ENCODE data around the gene ATP5F1D.
"Not testable (repeated sequence)": the region's sequence is repeated elsewhere in the genome, so short reads cannot be mapped to it uniquely, and the experiment has no call there.

The ATP5F1D gene

DNA sequence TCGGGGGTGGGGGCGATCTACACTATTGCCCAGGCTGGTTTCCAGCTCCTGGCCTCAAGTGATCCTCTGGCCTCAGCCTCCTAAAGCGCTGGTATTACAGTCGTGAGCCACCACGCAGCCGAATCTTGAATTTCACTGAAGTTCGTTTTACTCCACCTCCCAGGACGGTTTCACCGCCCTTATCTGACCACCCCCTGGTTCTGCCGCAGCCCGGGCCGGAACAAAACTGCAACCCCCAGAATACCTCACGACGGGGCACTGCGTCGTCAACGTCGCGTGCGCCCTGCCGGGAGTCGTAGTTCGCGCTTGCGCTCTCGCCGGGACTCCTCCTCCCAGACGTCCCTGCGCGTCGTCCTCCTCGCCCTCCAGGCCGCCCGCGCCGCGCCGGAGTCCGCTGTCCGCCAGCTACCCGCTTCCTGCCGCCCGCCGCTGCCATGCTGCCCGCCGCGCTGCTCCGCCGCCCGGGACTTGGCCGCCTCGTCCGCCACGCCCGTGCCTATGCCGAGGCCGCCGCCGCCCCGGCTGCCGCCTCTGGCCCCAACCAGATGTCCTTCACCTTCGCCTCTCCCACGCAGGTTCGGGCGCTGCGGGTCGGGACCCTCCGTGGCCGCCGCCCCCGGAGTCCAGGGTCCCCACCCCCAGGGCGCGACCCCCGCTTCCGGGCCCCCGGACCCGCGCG, at the start of gene ATP5F1D:
ATP5F1D (plus strand) TSS at position 335 of the 679 bp plus-strand sequence; CDS start at position 435, 100 bp downstream.
- DNase-seq, result peak in 55 of 56 donors; percentile 62 to 95 (median 85)

DNA sequence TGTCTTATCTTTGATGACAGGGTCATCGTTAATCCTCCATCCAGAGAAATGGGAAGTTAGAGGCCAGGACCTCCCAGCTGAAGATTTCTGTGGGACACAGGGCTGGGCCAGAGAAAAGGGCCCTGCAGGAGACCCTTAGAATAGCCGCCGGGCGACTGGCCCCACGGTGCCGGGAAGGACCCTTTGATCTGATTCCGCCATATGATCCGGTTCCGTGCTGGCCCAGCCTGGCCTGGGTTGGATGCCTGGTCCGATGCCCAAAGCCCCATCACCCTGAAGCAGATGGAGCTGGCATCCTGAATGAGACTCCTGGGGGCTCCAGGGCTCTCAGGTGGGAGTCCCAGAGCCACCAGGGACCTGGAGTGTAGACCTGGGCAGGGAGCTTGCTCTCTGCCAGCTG, 42.0 kb upstream of the ATP5F1D start:
- no peak for DNase-seq

DNA sequence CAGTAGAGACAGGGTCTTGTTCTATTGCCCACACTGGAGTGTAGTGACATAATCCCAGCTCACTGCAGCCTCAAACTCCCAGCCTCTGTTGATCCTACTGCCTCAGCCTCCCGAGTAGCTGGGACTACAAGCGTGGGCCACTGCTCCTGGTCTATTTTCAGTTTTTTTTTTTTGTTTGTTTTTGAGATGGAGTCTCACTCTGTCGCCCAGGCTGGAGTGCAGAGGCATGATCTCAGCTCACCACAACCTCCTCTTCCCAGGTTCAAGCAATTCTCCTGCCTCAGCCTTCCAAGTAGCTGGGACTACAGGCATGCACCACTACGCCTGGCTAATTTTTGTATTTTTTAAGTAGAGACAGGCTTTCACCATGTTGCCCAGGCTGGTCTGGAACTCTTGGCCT, 40.9 kb upstream of the ATP5F1D start:
- not testable (repeated sequence) for DNase-seq

DNA sequence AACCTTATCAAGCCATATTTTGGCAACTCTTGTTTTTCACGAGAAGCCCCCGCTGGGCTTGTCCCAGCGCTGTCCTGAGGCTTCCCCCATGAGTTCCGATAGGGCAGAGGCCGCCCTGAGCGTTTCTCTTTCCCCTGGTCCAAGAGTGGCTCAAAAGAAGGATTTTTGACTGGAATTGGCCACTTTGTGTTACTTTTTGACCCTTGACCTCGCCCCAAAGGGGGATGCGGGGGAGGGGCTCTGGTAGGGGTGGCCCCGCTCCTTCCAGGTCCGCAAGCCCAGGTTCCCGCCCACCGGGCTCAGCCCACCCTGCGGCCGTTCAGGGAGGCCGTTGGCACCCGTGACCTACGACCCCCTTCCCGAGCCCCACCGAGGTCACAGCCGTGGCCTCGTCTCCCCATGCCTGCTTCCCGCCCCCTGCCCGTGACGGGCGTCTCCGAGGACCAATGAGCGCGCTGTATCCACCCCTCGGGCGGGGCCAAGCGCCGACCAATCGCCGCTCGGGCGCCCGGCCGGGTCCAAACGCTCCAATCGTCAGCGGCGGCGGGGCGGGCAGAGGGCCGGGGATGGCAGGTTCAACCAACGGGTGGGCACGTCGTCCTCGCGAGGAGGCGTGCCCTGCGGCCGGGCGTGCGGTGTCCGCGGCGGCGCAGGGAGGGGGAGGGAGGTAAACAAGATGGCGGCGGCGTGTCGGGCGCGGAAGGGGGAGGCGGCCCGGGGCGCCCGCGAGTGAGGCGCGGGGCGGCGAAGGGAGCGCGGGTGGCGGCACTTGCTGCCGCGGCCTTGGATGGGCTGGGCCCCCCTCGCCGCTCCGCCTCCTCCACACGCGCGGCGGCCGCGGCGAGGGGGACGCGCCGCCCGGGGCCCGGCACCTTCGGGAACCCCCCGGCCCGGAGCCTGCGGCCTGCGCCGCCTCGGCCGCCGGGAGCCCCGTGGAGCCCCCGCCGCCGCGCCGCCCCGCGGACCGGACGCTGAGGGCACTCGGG, 36.1 kb upstream of the ATP5F1D start, which contains the start of gene STK11:
STK11 (plus strand) TSS at position 665 of the 986 bp plus-strand sequence. CDS start 1,136 bp downstream, outside the sequence.
- DNase-seq, result peak; percentile 70 to 99 (median 97)

DNA sequence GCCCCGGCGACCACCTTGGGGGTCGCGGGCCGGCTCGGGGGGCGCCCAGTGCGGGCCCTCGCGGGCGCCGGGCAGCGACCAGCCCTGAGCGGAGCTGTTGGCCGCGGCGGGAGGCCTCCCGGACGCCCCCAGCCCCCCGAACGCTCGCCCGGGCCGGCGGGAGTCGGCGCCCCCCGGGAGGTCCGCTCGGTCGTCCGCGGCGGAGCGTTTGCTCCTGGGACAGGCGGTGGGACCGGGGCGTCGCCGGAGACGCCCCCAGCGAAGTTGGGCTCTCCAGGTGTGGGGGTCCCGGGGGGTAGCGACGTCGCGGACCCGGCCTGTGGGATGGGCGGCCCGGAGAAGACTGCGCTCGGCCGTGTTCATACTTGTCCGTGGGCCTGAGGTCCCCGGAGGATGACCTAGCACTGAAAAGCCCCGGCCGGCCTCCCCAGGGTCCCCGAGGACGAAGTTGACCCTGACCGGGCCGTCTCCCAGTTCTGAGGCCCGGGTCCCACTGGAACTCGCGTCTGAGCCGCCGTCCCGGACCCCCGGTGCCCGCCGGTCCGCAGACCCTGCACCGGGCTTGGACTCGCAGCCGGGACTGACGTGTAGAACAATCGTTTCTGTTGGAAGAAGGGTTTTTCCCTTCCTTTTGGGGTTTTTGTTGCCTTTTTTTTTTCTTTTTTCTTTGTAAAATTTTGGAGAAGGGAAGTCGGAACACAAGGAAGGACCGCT, 35.2 kb upstream of the ATP5F1D start:
- no peak for DNase-seq

DNA sequence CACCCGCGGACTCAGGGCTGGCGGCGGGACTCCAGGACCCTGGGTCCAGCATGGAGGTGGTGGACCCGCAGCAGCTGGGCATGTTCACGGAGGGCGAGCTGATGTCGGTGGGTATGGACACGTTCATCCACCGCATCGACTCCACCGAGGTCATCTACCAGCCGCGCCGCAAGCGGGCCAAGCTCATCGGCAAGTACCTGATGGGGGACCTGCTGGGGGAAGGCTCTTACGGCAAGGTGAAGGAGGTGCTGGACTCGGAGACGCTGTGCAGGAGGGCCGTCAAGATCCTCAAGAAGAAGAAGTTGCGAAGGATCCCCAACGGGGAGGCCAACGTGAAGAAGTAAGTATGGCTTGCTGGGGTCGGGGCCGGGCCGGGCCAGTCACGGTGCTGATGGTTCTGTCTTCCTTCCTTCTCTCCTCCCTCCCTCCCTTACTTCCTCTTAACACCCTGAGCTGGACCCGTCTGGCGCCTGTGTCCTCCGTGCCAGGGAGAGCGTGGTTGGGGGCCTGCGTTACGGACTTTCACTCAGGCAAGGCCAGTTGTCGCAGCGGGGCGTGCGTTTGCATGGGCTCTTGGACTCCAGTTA, 34.6 kb upstream of the ATP5F1D start:
- peak in 5 of 56 donors; percentile 9 to 59 (median 20) for DNase-seq

DNA sequence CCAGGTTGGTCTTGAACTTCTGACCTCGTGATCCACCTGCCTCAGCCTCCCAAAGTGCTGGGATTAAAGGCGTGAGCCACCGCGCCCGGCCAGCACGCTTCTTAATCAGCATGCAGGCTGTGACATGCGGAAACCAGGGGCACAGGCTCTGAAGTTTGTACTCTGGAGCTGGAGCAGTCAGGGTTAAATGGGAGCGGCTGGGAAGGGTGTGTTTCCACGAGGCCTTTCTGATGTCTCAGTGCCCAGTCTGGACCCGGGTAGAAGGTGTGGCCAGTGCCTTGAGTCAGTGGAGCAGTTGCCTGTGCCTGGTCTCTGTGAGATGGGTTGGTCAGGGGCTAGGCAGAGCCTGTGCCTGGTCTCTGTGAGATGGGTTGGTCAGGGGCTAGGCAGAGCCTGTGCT, 32.7 kb upstream of the ATP5F1D start:
- not testable (repeated sequence) for DNase-seq

DNA sequence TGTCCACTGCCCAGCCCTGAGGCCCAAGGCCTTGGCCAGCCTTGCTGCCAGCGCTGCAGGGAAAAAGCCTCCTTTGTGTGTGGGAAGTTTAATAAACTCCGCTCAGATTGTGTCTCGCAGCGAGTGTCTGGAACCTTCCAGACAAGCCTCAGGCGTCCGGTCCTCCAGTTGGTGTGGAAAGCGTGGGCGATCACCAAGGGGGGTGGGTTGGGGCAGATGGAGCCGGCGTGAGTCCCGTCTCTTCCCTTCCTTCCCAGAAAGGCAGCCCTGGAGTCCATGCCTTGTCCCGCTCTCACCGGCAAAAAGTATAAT, 31.4 kb upstream of the ATP5F1D start:
- peak in 44 of 56 donors; percentile 10 to 83 (median 58) for DNase-seq

DNA sequence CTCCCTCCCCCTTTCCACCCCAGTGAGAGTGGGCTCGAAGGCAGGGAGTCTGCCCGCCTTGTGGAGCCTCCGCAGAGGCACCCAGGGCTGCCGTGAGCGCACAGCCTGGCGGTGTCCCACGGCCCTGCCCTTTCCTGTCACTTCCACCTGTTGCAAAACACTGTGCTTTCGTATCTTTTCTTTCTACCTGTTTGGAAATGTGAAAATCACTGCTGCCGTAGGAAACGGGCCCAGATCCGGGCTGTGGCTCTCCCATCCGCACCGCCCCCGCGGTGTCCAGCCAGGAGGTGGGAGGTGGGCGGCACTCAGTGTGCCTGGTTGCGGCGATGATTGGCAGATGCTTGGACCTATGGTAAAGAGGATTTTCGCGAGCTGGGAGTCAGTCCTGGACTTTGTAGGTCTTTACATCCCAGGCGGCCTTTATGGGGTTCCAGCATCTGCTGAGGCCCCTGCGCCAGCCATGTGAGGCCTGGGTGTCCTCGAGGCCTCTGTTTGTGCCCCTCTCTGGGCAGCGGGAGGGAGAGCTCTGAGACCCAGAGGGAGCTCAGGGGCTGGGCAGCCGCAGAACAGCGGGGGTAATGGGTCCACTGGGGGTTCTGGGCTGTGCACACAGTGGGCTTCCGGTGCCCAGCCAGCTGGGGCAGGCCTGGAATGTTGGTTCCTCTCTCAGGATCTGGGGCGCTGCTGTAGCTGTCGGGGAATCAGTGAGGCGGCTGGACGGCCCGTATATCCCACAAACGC, 29.9 kb upstream of the ATP5F1D start:
- peak in 5 of 56 donors; percentile 18 to 40 (median 30) for DNase-seq

DNA sequence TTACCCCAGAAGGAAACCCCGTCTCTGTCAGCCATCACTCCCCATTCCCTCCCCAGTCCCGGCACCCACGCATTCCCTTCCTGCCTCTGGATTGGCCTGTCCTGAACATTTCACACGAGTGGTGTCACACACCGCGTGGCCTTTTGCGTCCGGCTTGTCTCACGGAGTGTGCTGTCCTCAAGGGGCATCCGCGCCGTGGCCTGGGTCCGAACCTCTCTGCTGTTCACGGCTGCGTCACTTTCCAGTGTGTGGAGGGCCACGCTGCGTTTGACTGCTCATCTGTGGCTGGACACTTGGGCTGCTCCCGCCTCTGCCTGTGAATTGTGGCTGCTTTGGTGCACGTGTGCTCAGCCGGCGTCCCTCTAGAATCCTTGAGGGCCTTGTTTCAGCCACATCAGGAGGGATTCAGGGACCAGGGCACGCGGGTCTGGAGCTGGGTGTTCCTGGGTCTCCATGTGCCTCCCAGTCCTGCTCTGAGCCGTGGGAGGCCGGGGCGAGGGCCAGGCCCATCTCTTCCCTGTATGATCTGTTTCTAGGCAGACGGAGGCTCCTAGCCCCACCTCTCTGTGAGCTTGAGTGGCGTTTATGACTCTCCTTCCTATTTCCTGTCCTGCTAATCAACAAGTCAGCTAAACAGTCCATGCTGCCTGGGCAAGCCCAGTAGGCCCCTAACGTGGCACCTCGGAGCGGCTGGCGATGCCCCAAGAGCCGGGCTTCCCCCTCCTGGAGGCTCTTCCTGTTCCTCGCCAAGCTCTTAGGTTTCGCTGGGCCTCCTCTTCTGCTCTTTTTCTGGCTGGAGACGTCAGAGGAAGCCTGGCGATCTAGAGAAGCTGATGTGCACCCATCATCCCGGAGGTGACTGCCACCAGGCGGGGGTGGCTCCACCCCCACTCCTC, 27.9 kb upstream of the ATP5F1D start:
- peak in 32 of 56 donors; percentile 16 to 65 (median 39) for DNase-seq

DNA sequence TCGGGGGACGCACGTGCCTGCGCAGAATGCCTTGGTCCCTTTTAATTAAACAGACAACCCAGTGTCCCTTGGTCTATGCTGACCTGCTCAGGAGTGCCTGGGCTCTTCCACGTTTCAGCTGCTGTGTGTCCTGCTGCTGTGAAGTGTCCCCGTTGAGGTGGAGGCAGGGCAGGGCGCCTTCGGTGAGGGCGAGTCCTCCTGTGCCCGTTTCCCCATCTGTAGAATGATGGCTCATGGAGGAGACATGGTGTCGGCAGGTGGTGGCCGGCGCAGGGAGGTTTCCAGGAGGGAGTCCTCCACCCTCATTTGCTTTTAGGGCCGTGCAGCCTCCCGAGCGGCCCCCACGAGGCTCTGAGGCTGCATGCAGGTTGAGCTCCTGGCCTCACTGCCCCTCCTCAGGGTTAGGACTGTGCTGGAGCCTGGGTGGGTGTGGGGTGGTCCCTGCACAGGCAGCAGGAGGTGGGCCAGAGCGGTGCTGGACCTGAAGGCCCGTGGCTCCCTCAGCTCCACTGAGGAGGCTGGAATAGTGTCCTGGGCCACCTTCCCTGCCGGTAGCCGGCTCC, 27.2 kb upstream of the ATP5F1D start:
- DNase-seq, result no peak

DNA sequence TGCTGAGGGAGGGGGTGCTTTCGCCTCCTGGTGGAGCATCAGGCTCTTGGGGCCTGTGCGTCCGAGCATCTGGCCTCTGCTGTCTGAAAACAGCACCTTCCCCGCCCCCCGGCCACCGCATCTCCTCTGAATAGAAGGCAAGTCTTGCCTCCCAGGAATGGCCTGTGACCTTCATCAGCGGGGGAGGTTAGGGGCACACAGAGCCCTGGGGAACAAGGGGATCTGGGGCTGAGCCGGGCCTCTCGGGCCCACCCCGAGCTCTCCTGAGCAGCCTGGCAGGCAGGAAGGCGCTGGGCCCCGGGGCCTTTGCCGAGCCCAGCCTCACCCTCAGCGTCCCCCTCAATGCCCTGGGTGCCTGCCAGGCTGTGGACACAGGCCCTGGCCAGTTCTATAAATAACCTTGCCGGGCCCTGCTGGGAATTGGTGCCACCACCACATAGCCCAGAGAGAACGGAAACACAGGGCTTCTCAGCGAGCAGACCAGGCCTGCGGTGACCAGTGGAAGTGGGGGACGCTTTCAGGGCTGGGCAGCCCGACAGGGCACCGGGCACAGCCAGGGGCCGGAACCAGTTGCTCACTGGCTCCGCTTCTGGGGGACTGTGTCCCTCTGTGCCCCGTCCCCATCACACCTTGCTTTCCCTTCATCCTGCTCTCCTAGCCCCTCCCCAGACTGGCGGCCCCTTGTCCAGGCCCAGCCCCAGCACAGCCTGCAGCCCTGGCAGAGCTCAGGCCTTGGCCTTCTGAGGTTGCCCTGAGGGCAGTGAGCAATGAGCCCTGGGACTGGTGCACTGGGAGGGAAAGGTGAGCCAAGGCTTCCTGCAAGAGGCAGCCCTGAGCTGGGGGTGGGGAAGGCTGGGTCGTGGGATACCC, 26.5 kb upstream of the ATP5F1D start:
- DNase-seq, result peak in 41 of 56 donors; percentile 29 to 77 (median 58)

DNA sequence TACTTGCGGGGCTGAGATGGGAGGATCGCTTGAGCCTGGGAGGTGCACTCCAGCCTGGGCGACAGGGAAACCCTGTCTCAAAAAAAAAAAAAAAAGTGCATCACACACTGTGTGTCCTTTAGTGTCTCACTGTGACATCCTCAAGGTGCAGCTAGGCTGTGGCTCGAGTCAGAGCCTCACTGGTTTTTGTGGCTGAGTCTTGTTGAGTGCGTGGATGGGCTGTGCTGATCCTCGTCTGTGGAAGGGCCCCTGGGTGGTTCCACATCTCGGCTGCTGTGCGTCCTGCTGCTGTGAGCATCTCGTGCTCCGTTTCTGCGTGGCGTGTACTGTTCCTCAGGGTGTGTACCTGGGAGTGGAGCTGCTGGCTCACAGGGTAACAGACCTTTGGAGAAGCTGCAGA, 24.8 kb upstream of the ATP5F1D start:
- no peak for DNase-seq

DNA sequence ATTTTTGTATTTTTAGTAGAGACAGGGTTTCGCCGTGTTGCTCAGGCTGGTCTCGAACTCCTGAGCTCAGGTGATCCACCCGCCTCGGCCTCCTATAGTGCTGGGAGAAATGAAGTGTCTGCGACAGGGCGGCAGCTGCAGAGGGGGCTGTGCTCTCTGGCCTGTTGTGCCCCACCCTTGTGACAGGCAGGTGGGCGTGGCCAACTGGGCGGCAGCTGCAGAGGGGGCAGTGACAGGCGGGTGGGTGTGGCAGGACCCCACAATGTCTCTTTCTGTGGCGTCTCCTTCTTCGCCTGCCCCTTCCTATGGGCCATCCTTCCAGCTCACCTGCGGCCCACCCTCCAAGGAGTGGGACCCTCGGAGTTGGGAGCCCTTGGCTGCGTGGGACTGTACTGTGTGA, 24.2 kb upstream of the ATP5F1D start:
- no peak for DNase-seq

DNA sequence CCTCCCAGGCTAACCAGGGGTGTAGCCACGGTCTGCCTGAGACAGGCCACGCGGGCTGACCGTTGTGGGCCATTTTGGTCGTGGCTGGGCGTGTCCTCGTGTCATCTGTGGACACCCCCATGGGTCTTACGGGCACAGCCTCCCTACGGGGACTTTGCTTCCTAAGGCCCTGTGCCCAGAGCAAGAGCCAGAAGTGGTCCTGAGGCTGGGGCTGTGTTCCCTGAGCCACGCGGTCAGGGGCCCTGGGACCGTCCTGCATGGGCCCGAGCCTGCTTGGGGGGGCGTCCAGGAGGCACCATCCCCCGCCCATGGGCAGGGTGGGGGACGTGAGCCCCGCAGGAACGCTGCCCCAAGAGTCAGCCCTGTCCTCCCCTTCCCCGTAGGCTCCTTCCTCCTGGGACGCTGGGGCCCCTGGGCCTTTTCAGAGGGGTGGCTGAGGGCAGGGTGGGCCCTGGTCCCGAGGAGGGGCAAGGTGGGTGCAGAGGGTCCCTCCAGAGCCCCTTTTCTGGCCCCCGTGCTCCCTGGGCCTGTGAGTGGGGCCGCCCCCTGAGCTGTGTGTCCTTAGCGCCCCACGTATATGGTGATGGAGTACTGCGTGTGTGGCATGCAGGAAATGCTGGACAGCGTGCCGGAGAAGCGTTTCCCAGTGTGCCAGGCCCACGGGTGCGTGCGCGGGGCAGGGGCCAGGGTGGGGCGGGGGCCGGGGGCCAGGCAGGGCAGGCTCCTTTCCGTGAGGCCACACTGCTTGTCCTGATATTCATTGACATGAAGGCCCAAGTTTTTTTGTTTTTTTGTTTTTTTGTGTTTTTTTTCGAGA, 22.6 kb upstream of the ATP5F1D start:
- no peak for DNase-seq

DNA sequence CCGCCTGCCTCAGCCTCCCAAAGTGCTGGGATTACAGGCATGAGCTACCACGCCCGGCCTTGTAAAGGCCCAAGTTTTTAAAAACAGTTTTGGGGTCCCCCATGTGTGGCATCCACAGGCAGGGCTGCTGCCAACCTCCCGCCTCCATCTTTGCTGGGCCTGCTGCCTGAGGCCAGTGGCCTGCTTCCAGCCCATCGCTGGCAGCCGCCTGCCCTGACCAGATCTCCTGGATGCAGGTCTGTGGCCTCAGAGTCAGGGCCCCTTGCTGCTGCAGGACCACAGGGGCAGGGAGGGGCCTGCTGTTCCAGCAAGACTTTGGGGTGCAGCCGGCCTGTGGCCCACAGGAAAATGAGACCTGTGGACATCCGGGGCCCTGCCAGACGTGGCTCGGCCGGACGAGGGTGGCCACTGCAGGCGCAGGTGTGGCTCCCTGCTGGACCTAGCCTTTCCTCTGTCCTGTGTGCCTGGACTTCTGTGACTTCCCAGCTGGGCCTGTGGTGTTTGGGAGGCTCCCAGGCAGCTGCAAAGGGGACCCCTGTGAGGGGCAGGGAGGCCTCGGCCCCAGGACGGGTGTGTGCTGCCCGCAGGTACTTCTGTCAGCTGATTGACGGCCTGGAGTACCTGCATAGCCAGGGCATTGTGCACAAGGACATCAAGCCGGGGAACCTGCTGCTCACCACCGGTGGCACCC, 21.6 kb upstream of the ATP5F1D start:
- DNase-seq, result no peak

Measured in amygdala (tissue), 56 donors.